Activated CD4-positive, CD25-positive, alpha-beta regulatory T cell treated with anti-CD3 and anti-CD28 coated beads, Interleukin-2, amount 50 U/mL, for 24 hours (primary cell): ENCODE data around the gene MTHFSD.

ENCODE experiments used
- ATAC-seq, 2 donors: fragments of 150-1000 bp; cut with Tn5 transposase; one replicate each; pipeline ENCODE4 v1.10.0; 2021; ENCODE audit warnings: mild to moderate bottlenecking in 1 of 2, moderate library complexity in 1 of 2

MTHFSD gene

GRCh38 chr16:86581458-86581857 is 26.4 kb upstream of the MTHFSD start:
- no peak for ATAC-seq

- ATAC-seq: no peak
Observed at GRCh38 chr16:86580791-86581170, 25.7 kb upstream of the MTHFSD start.

GRCh38 chr16:86580063-86580790 is 25.2 kb upstream of the MTHFSD start:
- no peak for ATAC-seq

GRCh38 chr16:86579268-86580062 is 24.4 kb upstream of the MTHFSD start:
- ATAC-seq: no peak

GRCh38 chr16:86578611-86579267 is 23.7 kb upstream of the MTHFSD start:
- ATAC-seq: no peak

- no peak for ATAC-seq
Observed at GRCh38 chr16:86578061-86578599, 23.1 kb upstream of the MTHFSD start, which contains the start of gene FOXL1. TSS of gene FOXL1 (plus strand) at chr16:86578549. CDS start at chr16:86578724, 175 bp downstream.

GRCh38 chr16:86577314-86577971 is 22.4 kb upstream of the MTHFSD start:
- no peak for ATAC-seq

GRCh38 chr16:86576591-86577313 is 21.7 kb upstream of the MTHFSD start:
- ATAC-seq: no peak

GRCh38 chr16:86575754-86576557 is 20.9 kb upstream of the MTHFSD start:
- ATAC-seq: peak; percentile 35 to 39

- ATAC-seq: no peak
Observed at GRCh38 chr16:86575095-86575685, 20.2 kb upstream of the MTHFSD start.

GRCh38 chr16:86574646-86575045 is 19.6 kb upstream of the MTHFSD start:
- no peak for ATAC-seq

GRCh38 chr16:86573646-86574508 is 18.8 kb upstream of the MTHFSD start:
- no peak for ATAC-seq

GRCh38 chr16:86573215-86573614 is 18.2 kb upstream of the MTHFSD start:
- ATAC-seq: no peak

GRCh38 chr16:86572606-86573005 is 17.6 kb upstream of the MTHFSD start:
- ATAC-seq: no peak

- no peak for ATAC-seq
Observed at GRCh38 chr16:86572041-86572521, 17.0 kb upstream of the MTHFSD start.

- no peak for ATAC-seq
Observed at GRCh38 chr16:86571530-86571915, 16.5 kb upstream of the MTHFSD start.

- ATAC-seq: no peak
Observed at GRCh38 chr16:86570558-86571529, 15.8 kb upstream of the MTHFSD start.
